Progenitor cell of endocrine pancreas (in vitro differentiated cells): ENCODE measurements around the gene MIS18A. TPM values are rescaled to one million over a fixed set of nuclear protein-coding genes. Genes with fewer than 3 reads are reported as not detected.
A peak's percentile ranks its signal among the peaks of the same experiment; 100 is the strongest.

ENCODE experiments used
- DNase-seq: peaks from one replicate; pipeline ENCODE4 v3.0.0; 2021; ENCODE audit warnings: low spot score; ENCODE audit not compliant: unreplicated experiment
- H3K27ac Mint-ChIP-seq: 2 replicates; pipeline ENCODE4 v1.8.0; 2021; ENCODE audit warnings: mild to moderate bottlenecking, moderate library complexity, mixed read lengths
- H3K27me3 Mint-ChIP-seq: 2 replicates; pipeline ENCODE4 v1.8.0; 2021; ENCODE audit warnings: mixed read lengths
- H3K36me3 Mint-ChIP-seq: 2 replicates; pipeline ENCODE4 v1.8.0; 2022; ENCODE audit warnings: mixed read lengths; ENCODE audit not compliant: insufficient read depth
- H3K4me1 Mint-ChIP-seq: 2 replicates; pipeline ENCODE4 v1.8.0; 2021; ENCODE audit warnings: low read depth, mixed read lengths
- H3K4me3 Mint-ChIP-seq: 2 replicates; pipeline ENCODE4 v1.8.0; 2021; ENCODE audit warnings: low read depth, mild to moderate bottlenecking, moderate library complexity, mixed read lengths
- H3K9me3 Mint-ChIP-seq: 2 replicates; pipeline ENCODE4 v1.8.0; 2021; ENCODE audit warnings: low read depth, mixed read lengths
- CTCF ChIP-seq: fragments of 200-600 bp; sonication (generic); IDR thresholded peaks from one replicate; pipeline ENCODE4 v1.5.0; 2021; ENCODE audit warnings: antibody characterized with exemption, mild to moderate bottlenecking; ENCODE audit not compliant: unreplicated experiment
- total RNA-seq: library from RNA; stranded (reverse); gene quantifications from 2 replicates; pipeline ENCODE4 v1.2.1, GENCODE V29; 2021

Gene MIS18A
- total RNA-seq, 1 donor from 2014 or later = 23.6 TPM

GRCh38 chr21:32316361-32317215, 37.7 kb upstream of the MIS18A start:
- DNase-seq = no peak
- peaks cover 10% of the 10 kb centered on the region for H3K36me3 Mint-ChIP-seq
- no peak overlapping the region for H3K27ac Mint-ChIP-seq
- H3K9me3 Mint-ChIP-seq = no peaks in the 10 kb centered on the region
- no peak overlapping the region for H3K4me3 Mint-ChIP-seq
- no peaks in the 10 kb centered on the region for H3K4me1 Mint-ChIP-seq
- no peaks in the 10 kb centered on the region for H3K27me3 Mint-ChIP-seq
- TF ChIP-seq CTCF = no peak

GRCh38 chr21:32315511-32316281, 36.8 kb upstream of the MIS18A start:
- no peak for DNase-seq
- Mint-ChIP-seq H3K4me3 (no peak overlapping the region), H3K27me3 (no peaks in the 10 kb centered on the region), H3K27ac (no peak overlapping the region), H3K36me3 (peaks cover 11% of the 10 kb centered on the region), H3K9me3 (no peaks in the 10 kb centered on the region), H3K4me1 (no peaks in the 10 kb centered on the region)
- TF ChIP-seq CTCF = no peak

GRCh38 chr21:32314806-32315205, 36.0 kb upstream of the MIS18A start:
- DNase-seq = no peak
- no peak for TF ChIP-seq CTCF
- H3K4me3 Mint-ChIP-seq = no peak overlapping the region
- H3K27me3 Mint-ChIP-seq = no peaks in the 10 kb centered on the region
- H3K4me1 Mint-ChIP-seq = no peaks in the 10 kb centered on the region
- peaks cover 9% of the 10 kb centered on the region for H3K36me3 Mint-ChIP-seq
- no peaks in the 10 kb centered on the region for H3K9me3 Mint-ChIP-seq
- peak overlapping the region; percentile 74 for H3K27ac Mint-ChIP-seq

- H3K9me3 Mint-ChIP-seq = no peaks in the 10 kb centered on the region
- no peaks in the 10 kb centered on the region for H3K4me1 Mint-ChIP-seq
- H3K36me3 Mint-ChIP-seq = peaks cover 9% of the 10 kb centered on the region
- no peak for TF ChIP-seq CTCF
- no peak overlapping the region for H3K27ac Mint-ChIP-seq
- H3K4me3 Mint-ChIP-seq = no peak overlapping the region
- no peak for DNase-seq
- H3K27me3 Mint-ChIP-seq = no peaks in the 10 kb centered on the region
These were observed 34.1 kb upstream of the MIS18A start for GRCh38 chr21:32312976-32313375.

GRCh38 chr21:32312326-32312725, 33.5 kb upstream of the MIS18A start:
- no peak for TF ChIP-seq CTCF
- Mint-ChIP-seq H3K4me3 (no peak overlapping the region), H3K27ac (no peak overlapping the region), H3K4me1 (no peaks in the 10 kb centered on the region), H3K27me3 (no peaks in the 10 kb centered on the region), H3K36me3 (peaks cover 9% of the 10 kb centered on the region), H3K9me3 (no peaks in the 10 kb centered on the region)
- DNase-seq = no peak
